Stromal cell of bone marrow (primary cell): ENCODE results near the gene GDPGP1.

Source experiments
- DNase-seq: peaks from one replicate; pipeline ENCODE4 v3.0.0-alpha.2; 2012; ENCODE audit warnings: low read depth

GDPGP1 gene

GRCh38 chr15:90205050-90205848, 28.8 kb upstream of the GDPGP1 start:
- DNase-seq = no peak

- DNase-seq = no peak
These were observed 28.1 kb upstream of the GDPGP1 start for GRCh38 chr15:90205886-90206285.

DNA sequence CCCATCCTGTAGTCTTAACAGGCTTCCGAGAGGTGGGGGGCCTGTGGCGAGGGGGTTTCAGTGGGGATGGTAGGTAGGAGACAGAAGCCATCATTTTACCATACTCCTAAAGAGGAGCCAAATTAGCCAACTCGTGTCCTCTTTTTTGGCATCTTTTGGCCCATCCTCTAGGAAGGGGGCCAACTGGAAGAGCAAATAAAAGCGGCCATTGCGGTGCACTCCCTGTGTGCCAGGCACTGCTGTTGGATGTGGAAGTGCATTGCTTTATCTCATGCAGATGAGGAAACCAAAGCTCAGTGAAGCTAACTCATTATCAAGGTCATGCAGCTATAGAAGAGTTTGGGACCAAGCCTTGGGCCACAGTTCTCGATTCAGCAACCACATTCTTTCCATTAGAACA, 26.8 kb upstream of the GDPGP1 start:
- no peak for DNase-seq

DNA sequence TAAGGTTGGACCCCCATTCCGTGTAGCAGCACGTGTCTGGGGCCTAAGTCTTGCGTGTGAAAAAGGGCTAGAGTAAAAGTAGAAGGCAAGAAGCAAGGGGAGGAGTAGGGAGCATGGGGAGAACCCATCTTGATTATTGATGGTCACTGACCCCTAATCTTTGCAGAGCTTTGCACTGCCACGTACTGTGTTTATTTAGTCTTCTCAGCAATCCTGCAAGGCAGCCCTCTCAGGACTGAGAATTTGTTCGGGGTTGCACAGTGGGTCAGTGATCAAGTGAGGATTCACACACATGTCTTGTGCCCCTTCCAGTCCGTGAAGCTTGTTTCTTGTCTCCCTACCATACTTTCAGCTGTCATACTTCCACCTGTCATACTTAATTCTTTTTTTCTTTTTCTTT, 25.7 kb upstream of the GDPGP1 start:
- no peak for DNase-seq

GRCh38 chr15:90209591-90209990, 24.4 kb upstream of the GDPGP1 start:
- no peak for DNase-seq

DNA sequence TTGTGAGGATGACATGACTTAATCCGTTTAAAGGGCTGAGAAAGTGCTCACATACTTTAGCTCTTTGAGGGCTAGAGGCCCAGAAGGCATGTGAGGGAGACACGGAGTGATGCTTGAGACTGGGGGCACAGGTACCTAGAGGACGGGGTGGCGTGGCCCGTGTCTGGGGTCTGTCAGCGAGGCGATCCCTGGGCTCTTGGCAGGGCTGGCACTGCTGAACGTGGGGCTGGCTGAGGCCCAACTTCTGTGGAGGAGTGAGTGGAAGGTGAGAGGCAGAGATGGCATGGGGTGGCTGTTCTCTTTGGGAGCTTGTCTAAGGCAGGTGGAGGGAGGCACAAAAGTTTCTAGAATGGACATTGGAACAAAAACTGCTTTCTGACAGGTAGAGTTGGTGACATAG, 23.4 kb upstream of the GDPGP1 start:
- DNase-seq = no peak

DNA sequence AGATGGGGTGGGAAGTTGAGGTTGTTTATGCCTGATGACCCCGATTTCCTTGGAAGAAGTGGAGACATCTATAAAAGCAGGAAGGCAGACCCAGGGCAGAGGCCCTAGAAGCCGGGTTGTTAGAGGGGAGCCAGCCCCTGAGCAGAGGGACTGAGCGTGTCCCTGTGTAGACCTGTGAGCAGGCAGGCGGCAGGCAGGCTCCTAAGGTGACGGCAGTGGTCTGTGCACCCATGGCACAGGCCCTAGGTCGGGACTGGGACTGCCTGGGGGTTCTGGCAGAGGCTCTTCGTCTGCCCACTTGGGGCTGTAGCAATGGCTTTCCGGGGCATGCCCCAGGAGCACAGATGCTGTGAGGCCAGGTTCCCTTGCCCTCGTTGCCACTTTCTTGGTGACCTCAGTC, 23.0 kb upstream of the GDPGP1 start:
- DNase-seq = no peak

- DNase-seq = no peak
These were observed 22.4 kb upstream of the GDPGP1 start for GRCh38 chr15:90211440-90212143.

- no peak for DNase-seq
These were observed 21.5 kb upstream of the GDPGP1 start for GRCh38 chr15:90212221-90213098.

DNA sequence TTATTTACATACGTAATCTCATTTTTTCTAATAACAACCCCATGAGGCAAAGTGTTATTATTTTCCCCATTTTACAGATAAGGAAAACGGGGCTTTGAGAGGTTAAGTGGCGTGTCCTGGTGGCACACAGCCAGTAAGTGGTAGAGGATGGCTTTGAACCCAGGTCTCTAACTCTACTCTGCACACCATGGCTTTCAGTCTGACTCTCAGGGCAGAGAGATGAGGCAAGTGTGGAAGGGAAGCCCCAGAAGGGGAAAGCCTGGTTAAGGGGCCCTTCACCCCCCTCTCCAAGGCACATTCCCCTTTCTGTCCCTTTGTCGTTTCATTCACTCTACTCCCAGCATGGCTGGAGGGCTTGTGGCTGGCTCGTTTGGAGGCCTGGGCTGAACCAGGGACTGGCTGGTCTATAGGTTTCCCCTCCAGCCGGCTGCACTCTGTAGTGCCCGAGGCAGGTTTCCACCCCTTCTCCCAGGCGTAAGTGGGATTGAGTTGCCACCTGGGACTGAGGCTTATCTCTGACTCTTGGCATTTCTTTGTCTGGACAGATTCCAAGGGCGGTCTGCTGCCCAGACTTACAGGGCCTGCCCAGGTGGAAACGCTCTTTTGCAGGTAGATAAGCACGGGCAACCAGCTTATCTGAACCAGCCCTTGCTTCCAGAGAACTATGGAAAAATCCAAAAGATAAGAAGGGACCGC, 20.7 kb upstream of the GDPGP1 start:
- no peak for DNase-seq

DNA sequence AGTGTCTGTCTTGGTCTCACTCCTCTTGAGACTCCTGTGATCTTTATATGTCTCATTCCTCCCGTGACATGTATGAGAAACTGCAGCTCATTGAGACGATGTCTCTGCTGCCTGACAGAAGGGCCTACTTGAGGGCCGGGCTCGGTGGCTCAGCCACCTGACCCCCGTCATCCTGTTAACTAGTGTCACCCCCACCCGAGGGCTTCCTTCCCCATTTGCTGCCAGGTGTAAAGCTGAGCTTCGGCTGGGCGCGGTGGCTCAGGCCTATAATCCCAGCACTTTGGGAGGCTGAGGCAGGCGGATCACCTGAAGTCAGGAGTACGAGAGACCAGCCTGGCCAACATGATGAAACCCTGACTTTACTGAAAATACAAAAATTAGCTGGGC, 20.2 kb upstream of the GDPGP1 start:
- no peak for DNase-seq

DNA sequence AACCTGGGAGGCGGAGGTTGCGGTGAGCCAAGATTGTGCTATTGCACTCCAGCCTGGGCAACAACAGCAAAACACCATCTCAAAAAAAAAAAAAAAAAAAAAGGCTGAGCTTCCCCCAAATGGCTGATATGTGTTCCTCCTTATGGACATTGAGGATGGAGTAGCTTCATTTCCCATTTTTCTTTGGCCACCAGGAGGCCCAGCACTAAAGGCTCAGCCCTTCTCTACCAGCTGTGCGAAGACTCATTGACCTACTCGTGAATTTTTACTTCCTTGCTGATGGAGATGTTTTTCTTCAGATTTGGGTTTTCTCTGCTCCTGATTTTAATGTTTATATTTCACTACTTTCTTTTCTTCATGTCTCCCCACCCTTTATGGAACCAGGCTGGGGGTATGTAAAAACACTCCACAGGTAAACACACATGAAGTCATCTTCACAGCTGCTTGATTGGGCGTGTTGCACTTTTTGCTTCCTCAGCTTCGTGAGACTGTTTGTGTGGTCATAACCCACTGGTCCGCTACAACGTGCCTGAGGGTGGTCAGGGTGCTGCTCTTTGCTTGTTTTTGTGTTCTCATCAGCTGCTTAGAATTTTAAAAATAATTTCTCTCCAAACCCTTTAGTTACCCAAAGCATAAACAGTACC, 19.3 kb upstream of the GDPGP1 start:
- no peak for DNase-seq

- DNase-seq = no peak
These were observed 16.2 kb upstream of the GDPGP1 start for GRCh38 chr15:90217671-90218394.

DNA sequence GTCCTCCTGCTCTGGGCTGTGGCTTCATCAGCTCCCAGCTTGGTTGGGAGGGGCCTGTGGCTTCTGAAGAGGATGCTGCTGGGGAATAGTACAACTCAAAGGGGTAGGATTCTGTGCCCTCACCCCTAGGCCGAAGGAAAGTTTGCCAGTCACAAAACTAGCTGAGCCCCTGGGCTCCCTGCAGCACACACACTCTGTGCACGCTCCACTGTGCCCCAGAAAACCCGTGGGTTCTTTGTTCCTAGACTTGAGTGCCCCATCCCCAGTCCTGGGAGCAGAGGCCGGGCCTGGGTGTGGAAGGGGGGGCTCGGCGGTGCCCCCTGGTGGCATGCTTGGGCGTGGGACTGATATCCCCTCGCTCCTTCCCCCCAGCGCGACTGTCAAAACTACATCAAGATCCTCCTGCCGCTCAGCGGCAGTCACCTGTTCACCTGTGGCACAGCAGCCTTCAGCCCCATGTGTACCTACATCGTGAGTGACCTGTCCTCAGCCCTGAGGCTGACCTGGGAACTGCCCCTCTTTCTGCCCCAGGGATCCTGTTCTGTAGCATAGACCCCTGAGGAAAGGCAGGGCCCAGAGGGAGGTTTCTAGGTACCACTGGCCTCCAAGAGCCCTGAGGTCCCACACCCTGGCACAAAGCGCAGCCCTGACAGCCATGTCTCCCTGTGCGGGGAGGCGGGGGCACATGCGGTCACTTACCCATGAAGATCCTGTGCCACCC, 14.4 kb upstream of the GDPGP1 start:
- no peak for DNase-seq

DNA sequence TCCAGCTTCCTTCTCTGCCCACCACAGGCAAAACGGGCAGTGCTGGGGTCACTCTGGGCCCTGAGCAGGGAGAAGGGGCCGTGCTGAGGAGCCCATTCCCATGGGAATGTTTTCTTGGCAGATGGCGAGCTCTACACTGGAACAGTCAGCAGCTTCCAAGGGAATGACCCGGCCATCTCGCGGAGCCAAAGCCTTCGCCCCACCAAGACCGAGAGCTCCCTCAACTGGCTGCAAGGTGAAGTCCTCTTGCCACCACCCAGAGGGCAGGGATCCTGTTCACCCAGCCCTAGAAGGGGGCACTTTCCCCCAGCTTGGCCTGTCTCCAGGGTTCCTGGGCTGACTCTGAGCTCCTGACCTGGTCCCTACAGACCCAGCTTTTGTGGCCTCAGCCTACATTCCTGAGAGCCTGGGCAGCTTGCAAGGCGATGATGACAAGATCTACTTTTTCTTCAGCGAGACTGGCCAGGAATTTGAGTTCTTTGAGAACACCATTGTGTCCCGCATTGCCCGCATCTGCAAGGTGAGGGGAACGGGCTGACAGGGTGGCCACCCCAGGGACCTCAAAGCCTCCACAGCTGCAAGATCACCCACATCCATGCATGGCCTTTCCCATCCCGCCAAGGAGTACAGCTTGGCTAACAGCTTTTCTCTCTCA, 12.6 kb upstream of the GDPGP1 start:
- peak; percentile 86 for DNase-seq

DNA sequence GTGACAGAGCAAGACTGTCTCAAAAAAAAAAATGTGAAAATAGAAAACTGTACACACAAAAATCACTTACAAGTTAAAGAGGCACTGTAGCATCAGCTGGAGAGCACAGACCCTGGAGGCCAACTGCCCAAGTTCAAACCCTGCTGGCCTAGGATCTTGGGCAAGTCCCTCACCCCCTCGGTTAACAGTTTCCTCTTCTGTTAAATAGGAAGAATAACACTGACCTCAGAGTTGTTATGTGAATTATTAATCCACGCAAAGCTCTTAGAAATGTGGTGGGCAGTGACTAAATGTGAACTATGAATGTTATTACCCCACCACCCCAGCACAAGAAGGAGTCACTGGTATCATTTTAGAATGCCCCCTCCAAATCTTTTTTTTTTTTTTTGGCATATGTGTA, 11.5 kb upstream of the GDPGP1 start:
- no peak for DNase-seq

DNA sequence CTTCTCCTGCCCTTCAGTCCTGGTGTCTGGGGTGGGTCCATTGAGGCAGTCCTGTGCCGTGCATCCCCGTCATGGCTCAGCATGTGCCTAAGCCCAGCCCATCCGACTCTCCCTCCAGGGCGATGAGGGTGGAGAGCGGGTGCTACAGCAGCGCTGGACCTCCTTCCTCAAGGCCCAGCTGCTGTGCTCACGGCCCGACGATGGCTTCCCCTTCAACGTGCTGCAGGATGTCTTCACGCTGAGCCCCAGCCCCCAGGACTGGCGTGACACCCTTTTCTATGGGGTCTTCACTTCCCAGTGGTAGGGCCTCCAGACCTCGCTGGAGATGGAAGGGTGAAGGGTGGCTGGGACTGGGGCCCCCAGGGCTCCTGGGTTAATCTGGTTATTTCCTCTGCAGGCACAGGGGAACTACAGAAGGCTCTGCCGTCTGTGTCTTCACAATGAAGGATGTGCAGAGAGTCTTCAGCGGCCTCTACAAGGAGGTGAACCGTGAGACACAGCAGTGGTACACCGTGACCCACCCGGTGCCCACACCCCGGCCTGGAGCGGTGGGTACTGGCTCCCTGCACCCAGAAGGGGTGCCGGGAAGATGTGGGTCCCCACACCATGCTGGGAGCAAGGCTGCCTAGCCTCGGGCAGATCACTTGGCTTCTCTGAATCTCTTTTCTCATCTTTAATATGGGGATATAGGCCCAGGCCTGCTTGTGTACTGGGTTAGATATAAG, 10.4 kb upstream of the GDPGP1 start:
- DNase-seq = no peak

GRCh38 chr15:90225047-90225446, 9.0 kb upstream of the GDPGP1 start:
- no peak for DNase-seq
